Measurements from ENCODE around the gene POLR2L. TPM values are rescaled to one million over a fixed set of nuclear protein-coding genes. Genes with fewer than 3 reads are reported as not detected.

POLR2L gene
- total RNA-seq, 1 experiment from 2014 or later: 673 TPM

GRCh38 chr11:820655-821511, 21.4 kb downstream of the POLR2L start:
- peak; percentile 63 for ATAC-seq

More at GRCh38 chr11:820655-821511, 21.4 kb downstream of the POLR2L start:
- ChIA-PET CTCF (interaction anchor here (0.7 kb wide), 2 partner anchors 9 to 18 kb away, joined by 3 to 4 read pairs; no protein-coding TSS in a partner anchor), POLR2A (interaction anchor here (0.9 to 1.9 kb wide), 2 partner anchors 8 to 12 kb away, joined by 3 to 11 read pairs; partner anchors contain the start of gene CRACR2B)
- H3K36me3 ChIP-seq (ENCODE audit: control insufficient read depth, insufficient read depth, low read length): 0 out of 2 replicates have a peak, but pooled peaks cover 2% of the 10 kb centered on the region
- H3K27ac ChIP-seq (ENCODE audit: low read length): peak overlapping the region; percentile 89
- intact Hi-C loops (cut with micrococcal nuclease; ENCODE audit: unreplicated experiment): no loop called here
- H3K9me3 ChIP-seq (ENCODE audit: control insufficient read depth, insufficient read depth, low read depth, low read length): no peaks in the 10 kb centered on the region
- peak; percentile 94; the same call in 1 of the 2 replicates for TF ChIP-seq SIN3A (IDR thresholded peaks at IDR 0.05; ENCODE audit: borderline replicate concordance, insufficient read depth, low read depth, low read length)
- no peak for TF ChIP-seq TCF7L2 (IDR thresholded peaks at IDR 0.05; ENCODE audit: low read depth, low read length)
- no peak for TF ChIP-seq CTCF (IDR thresholded peaks at IDR 0.05)
- no peak for TF ChIP-seq REST (IDR thresholded peaks at IDR 0.05; ENCODE audit: insufficient read depth in 1 of 2, low read depth in 2 of 2, low read length in 1 of 2)
- peak; percentile 69; the same call in 1 of the 2 replicates for TF ChIP-seq POLR2AphosphoS5 (IDR thresholded peaks at IDR 0.05; ENCODE audit: low read depth, low read length)
- DNase-seq (ENCODE audit: low read depth, low spot score): no peak
- no TSS peak for BruUV-seq (replicated peaks)
- peaks cover 51% of the 10 kb centered on the region for H3K4me1 ChIP-seq (ENCODE audit: control insufficient read depth, insufficient read depth, low read length)
- peak overlapping the region; percentile 80 to 88 for H3K4me3 ChIP-seq (ENCODE audit: low read depth in 2 of 2, low read length in 2 of 2)
- no peaks in the 10 kb centered on the region for H3K27me3 ChIP-seq (ENCODE audit: control insufficient read depth, insufficient read depth, low read length)
- in situ Hi-C loops (cut with HindIII; ENCODE audit: low pct_unique_long_range_greater_than_20kb, low sequenced_read_pairs): no loop called here
